HG03066 (cell line): ENCODE measurements around the gene MALRD1.

Experiments
- ATAC-seq: cut with Tn5 transposase; IDR thresholded peaks from one replicate; pipeline ENCODE4 v1.9.1; 2021; ENCODE audit warnings: low read depth; ENCODE audit not compliant: unreplicated experiment

MALRD1 gene

GRCh38 chr10:19098803-19099202 lies 50.2 kb downstream of the MALRD1 start:
- no peak for ATAC-seq

- no peak for ATAC-seq
Measured at GRCh38 chr10:19107406-19107805, 58.8 kb downstream of the MALRD1 start.

- ATAC-seq: no peak
Measured at GRCh38 chr10:19111501-19112267, 63.1 kb downstream of the MALRD1 start.

- no peak for ATAC-seq
Measured at GRCh38 chr10:19117438-19117837, 68.8 kb downstream of the MALRD1 start.

- ATAC-seq: no peak
Measured at GRCh38 chr10:19119191-19119590, 70.6 kb downstream of the MALRD1 start.

- ATAC-seq: no peak
Measured at GRCh38 chr10:19120381-19120908, 71.8 kb downstream of the MALRD1 start.

- no peak for ATAC-seq
Measured at GRCh38 chr10:19133992-19134391, 85.4 kb downstream of the MALRD1 start.

GRCh38 chr10:19142967-19143366 lies 94.4 kb downstream of the MALRD1 start:
- ATAC-seq: no peak

- no peak for ATAC-seq
Measured at GRCh38 chr10:19144206-19144605, 95.6 kb downstream of the MALRD1 start.

- no peak for ATAC-seq
Measured at GRCh38 chr10:19154375-19154774, 105.8 kb downstream of the MALRD1 start.

GRCh38 chr10:19158358-19158757 lies 109.8 kb downstream of the MALRD1 start:
- no peak for ATAC-seq

- no peak for ATAC-seq
Measured at GRCh38 chr10:19158870-19159269, 110.3 kb downstream of the MALRD1 start.

- ATAC-seq: no peak
Measured at GRCh38 chr10:19164461-19164860, 115.9 kb downstream of the MALRD1 start.

- ATAC-seq: no peak
Measured at GRCh38 chr10:19168584-19168983, 120.0 kb downstream of the MALRD1 start.

- no peak for ATAC-seq
Measured at GRCh38 chr10:19169041-19169440, 120.4 kb downstream of the MALRD1 start.

GRCh38 chr10:19169684-19170083 lies 121.1 kb downstream of the MALRD1 start:
- ATAC-seq: no peak

GRCh38 chr10:19178675-19179074 lies 130.1 kb downstream of the MALRD1 start:
- ATAC-seq: no peak

- ATAC-seq: no peak
Measured at GRCh38 chr10:19184891-19185290, 136.3 kb downstream of the MALRD1 start.

GRCh38 chr10:19194866-19195265 lies 146.3 kb downstream of the MALRD1 start:
- no peak for ATAC-seq

- no peak for ATAC-seq
Measured at GRCh38 chr10:19195698-19196097, 147.1 kb downstream of the MALRD1 start.

- no peak for ATAC-seq
Measured at GRCh38 chr10:19200211-19200610, 151.6 kb downstream of the MALRD1 start.

- no peak for ATAC-seq
Measured at GRCh38 chr10:19204246-19204917, 155.8 kb downstream of the MALRD1 start.
